GM18517 (cell line): ENCODE data around the gene ANKRD11.
"Not testable (repeated sequence)": the region's sequence is repeated elsewhere in the genome, so short reads cannot be mapped to it uniquely, and the experiment has no call there.

Source experiments
- ATAC-seq: cut with Tn5 transposase; IDR thresholded peaks from one replicate; pipeline ENCODE4 v1.9.1; 2021; ENCODE audit warnings: mild to moderate bottlenecking, moderate library complexity; ENCODE audit not compliant: unreplicated experiment

ANKRD11 gene

DNA sequence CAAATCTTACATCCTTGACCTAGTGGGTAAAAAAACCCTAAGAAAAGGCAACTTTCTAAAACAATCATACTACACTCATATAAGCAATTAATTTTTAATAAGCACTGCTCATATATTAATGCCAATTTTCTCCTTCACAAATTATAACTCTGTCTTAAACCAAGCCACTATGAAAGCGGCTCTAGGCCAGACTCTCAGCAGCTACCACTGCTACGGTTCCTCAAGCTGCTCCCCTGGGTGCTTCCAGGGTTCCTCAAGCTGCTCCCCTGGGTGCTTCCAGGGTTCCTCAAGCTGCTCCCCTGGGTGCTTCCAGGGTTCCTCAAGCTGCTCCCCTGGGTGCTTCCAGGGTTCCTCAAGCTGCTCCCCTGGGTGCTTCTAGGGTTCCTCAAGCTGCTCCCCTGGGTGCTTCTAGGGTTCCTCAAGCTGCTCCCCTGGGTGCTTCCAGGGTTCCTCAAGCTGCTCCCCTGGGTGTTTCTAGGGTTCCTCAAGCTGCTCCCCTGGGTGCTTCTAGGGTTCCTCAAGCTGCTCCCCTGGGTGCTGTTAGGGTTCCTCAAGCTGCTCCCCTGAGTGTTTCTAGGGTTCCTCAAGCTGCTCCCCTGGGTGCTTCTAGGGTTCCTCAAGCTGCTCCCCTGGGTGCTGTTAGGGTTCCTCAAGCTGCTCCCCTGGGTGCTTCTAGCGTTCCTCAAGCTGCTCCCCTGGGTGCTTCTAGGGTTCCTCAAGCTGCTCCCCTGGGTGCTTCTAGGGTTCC lies 35.8 kb downstream of the ANKRD11 start:
- ATAC-seq: not testable (repeated sequence)

DNA sequence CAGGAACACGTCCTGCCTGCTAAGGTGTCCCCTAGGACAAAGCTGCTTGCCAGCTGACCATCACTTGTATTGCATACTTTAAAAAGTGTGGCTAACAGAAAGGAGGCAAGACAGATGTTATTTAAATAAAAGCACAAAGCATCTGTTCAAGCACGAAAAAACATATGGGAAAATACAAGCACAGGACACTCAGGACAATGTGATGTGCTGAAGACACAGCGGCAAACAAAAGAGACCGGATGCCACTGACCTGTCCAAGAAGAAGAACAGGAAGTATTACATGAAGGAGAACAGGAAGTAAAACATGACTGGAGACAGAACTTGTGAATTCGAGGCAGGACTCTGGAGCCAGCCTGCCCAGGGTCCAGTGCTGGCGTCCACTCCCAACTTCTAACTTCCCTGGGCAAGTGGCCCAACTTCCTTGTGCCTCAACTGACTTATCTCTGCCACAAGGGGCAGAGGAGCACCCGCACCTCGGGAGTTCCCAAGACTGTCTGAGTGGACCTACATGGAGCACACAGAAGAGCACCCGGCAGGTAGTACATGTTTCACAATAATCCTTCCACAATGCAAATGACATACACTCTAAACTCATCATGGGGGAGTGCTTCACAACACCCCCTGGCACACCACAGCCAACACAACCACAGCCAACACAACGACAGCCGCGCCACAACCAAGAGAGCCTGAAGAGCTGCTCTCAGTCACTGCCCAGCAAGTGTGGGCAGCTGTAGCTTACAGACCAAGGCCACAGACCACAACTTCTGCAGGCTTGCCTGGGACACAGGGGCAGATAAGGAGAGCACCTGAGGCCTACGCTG lies 36.6 kb downstream of the ANKRD11 start:
- no peak for ATAC-seq

DNA sequence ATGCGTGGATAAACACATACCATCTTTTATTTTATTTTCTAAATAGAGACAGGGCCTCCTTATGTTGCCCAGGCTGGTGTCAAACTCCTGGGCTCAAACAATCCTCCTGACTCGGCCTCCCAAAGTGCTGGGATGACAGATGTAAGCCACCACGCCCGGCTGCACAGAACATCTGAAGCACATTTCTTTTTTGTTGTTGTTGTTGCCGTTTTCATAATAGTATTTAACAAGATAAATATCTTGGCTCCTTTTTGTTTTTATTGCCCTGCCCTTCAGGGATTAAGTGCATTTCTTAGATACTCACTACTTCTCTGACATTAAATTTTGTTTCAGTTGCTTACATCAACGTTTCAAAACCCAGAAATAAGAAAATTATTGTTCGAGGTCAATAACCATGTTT lies 37.4 kb downstream of the ANKRD11 start:
- ATAC-seq: no peak

DNA sequence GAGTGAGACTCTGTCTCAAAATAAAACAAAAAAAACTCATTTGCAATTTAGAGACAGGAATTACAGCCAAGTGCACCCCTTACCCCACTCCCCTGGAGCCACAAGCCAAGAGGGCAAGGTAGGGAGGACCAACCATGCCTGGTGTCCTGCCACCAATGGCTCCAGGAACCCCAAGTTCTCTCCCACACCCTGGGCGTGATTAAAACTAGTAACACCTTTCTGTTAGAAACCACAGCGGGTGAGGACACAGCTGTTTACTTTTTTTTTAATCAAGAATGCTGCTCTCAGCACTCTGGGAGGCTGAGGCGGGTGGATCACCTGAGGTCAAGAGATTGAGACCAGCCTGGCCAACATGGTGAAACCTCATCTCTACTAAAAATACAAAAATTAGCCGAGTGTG lies 38.1 kb downstream of the ANKRD11 start:
- ATAC-seq: no peak

DNA sequence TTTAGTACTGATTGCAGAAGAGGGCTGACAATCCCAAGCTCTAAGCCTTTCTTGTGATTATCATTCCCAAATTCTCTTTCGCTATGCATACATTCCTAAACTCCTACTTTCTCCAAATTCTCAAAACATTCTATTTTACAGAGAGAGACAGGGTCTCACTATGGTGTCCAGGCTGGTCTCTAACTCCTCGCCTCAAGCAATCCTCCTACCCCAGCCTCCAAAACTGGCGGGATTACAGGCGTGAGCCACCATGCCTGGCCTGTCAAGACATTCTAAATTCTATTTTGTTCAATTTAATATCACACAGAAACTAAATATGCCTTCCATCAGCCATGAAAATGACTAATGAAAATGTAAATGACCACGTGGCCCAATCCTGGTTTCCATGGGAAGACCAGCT lies 39.8 kb downstream of the ANKRD11 start:
- no peak for ATAC-seq

DNA sequence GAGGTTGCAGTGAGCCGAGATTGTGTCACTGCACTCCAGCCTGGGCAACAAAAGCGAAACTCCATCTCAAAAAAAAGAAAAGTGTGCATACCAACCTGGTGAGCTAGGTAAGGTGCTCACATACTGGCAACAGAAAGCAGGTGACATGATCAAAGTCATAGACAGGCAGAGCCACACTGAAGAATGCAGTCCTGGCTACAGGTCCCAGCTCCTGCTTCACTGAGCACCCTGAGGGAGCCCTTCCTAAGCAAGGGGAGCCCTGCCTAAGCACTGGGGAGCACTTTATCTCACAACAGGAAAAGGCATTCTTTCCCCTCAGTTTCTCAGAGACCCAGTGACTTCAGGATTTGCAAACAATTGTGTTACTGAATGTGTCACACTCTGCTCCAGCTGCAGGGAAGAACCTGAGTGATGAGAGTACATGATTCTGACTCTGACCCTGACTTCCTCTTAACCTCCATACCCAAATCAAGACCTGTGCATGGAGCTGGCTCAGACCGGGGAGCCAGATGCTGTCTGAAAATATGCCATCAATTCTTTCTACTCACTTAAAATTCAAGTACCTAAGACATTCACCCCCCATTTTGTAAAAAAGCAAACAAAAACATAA lies 40.5 kb downstream of the ANKRD11 start:
- ATAC-seq: no peak

DNA sequence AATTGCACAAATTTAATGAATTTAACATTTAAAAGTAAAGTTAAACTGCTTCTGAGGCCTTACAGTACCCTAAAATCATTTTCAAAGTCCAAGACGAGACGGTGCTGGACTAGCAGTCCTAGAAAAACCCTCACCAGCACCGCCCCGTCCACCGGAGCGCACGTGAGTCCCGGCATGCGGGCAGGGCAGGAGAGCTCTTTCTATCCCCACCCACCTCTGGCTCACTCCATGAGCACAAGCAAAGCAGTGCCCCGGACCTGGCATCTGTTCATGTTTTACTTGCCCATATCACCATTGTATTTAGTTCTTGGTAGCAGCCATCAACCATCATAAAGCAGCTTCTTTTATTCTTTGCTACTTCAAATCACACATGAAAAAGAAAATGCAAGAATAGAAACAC lies 41.7 kb downstream of the ANKRD11 start:
- ATAC-seq: no peak

DNA sequence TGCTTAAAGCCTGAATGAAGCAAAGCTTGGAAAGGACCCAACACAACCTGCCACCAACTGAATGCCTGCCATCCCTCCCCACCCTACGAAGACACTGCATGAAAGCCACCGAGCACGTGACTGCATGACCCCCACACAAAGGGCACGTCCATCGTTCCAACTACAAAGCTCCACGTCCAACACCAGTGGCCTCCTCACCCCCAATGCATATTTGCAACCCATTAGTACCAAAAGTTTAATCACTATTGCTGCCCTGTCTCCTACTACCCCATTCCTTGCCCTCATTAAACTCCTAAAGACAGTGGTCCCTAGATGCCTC lies 43.4 kb downstream of the ANKRD11 start:
- no peak for ATAC-seq

DNA sequence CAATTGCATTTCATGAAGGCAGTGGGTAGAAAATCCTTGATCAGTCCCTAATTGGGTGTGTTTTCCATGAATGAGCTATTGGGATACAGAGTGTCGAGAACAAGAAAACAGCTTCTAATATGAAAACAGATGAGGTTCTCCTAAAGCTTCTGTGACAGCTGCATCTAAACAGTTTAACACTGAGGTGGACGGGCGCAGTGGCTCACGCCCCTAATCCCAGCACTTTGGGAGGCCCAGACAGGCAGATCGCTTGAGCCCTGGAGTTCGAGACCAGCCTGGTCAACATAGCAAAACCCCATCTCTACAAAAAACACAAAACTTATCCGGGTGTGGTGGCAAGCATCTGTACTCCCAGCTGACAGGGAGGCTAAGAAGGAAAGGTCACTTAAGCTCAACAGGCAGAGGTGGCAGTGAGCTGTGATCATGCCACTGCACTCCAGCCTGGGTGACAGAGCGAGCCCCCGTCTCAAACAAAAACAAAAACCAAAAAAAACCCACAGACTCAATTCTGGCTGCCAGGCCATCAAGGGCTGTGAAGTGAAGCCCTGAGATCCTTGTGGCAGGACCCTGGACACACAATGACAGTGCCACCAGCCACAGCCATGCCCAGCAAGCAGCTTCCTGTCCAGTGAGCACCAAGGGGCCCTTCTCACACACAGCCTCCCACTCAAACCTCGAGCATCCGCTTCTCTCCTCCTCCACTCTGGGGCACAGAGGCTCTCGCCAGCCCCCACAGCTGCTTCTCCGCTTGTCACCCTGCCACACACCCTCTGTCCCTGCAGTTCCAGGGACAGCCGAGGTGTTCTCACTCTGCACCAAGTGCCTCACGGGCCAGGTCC lies 44.0 kb downstream of the ANKRD11 start:
- no peak for ATAC-seq

DNA sequence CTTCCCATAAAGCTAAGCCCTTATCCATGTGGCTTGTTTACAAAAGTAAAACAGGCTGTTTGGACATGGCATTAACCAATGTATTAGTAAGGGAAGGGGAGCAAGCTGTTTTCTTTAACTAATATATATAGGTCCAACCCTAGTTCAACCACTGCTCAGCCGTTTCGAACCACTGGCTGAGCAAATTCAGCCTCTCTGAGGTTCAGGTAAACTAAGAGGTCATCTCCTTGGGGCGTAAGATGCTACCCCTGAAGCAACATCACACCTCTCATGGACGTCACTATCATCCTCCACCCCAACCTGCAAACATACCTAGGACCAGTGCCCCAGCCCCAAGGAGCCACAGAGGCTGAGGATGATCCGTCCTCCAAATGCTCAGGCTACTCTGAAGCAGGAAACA lies 45.2 kb downstream of the ANKRD11 start:
- no peak for ATAC-seq

DNA sequence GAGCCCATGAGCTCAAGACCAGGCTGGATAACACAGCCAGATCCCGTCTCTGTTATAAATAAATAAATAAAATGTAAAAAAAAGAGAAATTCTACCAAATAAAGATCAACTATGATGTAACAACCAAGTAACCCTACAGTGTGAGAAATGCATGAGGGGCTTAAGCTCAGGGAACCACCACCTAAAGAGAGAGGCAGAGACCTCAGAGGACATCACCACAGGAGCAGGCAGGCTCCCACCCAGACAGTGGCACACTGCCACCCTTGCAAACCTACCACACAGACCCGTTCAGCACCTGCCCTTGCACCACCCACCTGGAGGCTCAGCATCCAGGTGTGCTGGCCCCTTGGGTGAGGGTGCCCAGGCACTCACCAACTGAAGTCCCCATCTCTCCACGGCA lies 45.6 kb downstream of the ANKRD11 start:
- ATAC-seq: no peak

DNA sequence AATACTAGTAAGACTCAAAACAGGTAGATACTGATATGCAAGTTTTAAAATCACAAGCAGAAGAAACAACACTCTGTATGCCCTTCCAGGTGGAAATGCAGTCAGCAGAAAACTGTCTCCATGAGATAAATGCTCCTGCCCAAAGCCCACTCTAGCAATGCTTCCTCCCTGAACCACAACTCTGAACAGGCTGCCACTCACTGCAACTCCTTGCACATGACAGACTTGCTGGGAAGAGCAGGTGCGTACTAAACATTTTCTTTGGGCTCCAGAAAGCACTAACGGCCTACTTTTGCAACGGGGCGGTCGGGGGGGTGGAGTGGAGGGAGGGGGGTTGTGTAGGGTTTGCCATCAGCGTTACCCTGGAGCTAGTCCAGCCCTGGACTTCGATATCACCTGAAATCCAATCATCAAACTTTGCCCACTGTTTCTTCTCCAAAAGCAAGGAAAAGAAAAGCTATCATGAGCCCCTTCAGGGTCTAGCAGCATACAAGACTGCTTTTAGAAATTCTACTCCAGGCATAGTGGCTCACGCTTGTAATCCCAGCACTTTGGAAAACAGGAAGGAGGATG lies 46.1 kb downstream of the ANKRD11 start:
- no peak for ATAC-seq

DNA sequence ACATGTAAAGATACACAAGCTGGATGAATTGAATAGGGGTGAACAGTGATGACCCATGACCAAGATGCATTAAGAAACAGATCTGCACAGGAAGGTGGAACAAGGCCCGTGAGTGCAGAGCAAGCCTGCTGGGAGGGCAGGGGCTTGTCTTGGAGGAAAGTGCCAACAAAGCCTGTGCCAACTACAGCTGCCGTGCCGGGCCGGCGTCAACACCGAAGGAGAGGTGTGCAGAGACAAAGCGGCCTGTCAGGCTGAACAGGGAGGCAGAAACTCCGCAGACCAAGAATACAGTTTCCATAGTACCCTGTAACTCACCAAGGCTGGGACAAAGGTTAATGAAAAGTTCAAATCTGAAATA lies 46.7 kb downstream of the ANKRD11 start:
- ATAC-seq: no peak

DNA sequence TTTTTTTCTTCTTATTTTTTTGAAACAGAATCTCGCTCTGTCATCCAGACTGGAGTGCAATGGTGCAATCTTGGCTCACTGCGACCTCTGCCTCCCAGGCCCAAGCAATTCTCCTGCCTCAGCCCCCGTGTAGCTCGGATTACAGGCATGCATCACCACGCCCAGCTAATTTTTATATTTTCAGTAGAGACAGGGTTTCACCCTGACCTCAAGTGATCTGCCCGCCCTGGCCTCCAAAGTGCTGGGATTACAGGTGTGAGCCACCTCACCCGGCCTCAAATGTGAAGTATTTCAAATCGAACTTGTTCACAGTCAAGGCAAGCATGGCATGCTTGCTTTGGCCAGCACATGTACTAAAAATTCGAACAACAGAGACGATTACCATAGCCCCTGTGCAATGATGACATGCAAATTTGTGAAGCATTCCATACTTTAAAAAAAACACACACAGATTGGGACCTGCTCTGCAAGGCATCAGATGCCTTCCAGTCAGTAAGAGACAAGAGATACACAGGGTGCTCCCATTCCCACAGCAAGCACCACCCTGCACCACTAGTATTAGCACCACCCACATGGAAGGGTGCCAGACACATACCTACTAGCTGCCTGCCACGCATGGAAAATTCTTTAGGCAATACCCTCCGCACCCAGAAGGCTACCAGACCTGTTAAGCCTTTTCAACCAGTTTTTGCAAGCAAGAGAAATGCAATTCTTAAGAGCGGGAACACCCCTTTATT lies 47.2 kb downstream of the ANKRD11 start:
- ATAC-seq: no peak

DNA sequence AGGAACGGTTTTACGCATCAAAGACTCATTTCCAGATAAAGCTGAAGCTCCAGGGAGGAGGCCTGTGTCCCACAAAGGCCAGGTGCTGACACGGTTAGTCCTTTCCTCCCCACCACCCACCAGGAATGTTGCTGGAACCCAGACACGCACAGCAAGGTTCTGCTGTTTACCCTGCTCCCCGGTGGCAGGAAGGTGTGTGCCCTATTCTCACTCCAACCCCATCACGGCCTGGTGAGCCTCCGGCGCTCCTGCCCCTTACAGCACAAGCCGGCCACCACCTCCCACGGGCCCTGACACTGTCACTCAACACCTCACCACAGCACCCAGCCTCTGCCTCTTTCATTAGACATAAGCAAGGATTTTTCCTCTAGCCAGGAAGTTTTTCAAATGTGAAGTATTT lies 47.8 kb downstream of the ANKRD11 start:
- ATAC-seq: no peak

DNA sequence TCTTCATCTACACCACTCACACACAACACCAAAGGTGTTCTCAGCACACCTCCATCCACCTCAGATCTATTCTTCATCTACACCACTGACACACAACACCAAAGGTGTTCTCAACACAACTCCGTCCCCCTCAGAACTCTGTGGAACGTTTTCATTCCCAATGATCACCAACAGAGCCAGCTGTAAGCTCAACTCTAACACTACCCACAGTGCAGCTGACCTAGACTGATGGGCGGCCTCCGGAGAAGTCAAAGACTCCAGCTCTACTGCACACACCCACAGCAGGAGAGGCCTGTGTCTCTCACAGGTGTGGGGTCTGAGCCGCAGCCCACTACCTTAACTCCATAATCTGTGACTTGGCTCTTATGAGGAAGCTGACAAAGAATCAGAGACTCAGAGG lies 50.7 kb downstream of the ANKRD11 start:
- no peak for ATAC-seq

DNA sequence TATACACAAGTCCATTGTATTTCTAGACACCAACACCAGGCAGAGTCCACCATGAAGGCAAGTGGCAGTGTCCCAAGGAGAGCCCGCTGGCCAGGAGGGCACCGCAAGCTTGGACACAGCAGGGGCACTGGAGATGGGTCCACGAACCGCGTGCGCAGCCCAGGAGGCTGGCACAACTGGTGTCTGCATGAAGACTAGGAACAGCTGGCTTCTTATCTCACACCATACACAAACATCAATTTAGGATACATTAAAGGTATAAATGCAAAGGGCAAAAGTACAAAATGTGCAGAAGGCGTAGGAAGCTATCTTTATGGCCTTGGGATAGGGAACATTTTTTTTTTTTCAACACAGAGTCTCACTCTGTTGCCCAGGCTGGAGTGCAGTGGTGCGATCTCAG lies 52.4 kb downstream of the ANKRD11 start:
- no peak for ATAC-seq

DNA sequence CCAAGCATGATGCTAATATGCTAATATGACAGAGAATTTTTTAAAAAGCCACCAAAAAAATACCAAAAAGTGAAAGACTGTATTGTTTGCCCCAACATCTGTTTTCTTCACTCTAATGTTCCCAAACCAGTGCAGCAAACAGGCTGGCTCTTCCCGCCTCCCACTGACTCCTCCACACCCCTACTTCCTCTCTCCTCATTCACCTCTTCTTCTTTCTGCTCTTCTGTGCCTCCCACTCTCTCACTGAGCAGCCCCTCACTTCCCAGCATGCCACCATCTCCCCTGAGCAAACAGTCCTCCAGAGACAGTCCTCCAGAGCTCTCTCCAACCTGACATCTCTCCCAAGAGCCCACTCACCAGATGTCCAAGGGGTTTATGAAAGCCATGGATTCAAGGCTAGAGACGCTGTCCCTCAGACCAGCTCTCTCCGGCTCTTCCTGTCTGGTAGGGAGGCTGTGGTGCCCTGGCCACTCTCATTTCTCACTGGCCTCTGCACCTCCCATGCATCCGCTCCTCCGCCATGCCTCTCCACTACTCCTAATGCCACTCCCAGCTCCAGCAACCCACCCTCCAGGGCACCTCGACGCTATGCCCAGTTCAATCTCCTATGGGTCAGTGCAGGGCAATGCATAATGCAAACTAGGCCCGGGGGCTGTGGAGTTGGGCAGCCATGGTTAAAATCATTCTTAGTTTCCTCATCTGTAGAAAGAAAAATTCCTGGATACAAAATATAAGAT lies 52.9 kb downstream of the ANKRD11 start:
- ATAC-seq: no peak

DNA sequence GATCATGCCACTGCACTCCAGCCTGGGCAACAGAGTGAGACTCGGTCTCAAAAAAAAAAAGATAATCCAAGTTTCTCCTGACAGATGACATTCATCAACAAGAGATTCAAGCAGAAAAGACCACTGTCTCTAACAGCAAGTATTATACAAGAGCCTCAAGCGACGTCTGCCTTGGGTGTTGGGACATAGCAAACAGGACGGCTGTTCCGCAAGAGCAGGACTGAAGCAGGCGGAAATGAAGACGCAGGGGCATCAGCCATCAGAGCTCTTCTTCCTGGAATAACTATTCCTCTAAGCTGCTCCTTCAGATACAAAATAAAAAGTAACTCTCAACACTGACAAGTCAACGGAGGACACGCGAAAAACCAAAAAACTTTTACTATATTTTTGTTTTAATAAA lies 54.0 kb downstream of the ANKRD11 start:
- no peak for ATAC-seq

DNA sequence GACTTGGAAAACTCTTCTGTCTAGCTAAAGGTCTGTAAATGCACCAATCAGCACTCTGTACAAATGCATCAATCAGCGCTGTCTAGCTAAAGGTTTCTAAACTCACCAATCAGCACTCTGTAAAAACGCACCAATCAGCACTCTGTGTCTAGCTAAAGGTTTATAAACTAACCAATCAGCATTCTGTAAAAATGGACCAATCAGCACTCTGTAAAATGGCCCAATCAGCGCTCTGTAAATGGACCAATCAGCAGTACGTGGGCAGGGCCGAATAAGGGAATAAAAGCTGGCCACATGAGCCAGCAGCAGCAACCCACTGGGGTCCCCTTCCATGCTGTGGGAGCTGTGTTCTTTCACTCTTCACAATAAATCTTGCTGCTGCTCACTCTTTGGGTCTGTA lies 55.3 kb downstream of the ANKRD11 start:
- ATAC-seq: not testable (repeated sequence)
